Putamen (tissue), 1 donor: ENCODE data around the gene RERE.
A peak's percentile ranks its signal among the peaks of the same experiment; 100 is the strongest.

Source experiments
- DNase-seq: peaks from one replicate; pipeline ENCODE4 v3.0.0-alpha.2; 2016; ENCODE audit warnings: low spot score

The RERE gene

DNA sequence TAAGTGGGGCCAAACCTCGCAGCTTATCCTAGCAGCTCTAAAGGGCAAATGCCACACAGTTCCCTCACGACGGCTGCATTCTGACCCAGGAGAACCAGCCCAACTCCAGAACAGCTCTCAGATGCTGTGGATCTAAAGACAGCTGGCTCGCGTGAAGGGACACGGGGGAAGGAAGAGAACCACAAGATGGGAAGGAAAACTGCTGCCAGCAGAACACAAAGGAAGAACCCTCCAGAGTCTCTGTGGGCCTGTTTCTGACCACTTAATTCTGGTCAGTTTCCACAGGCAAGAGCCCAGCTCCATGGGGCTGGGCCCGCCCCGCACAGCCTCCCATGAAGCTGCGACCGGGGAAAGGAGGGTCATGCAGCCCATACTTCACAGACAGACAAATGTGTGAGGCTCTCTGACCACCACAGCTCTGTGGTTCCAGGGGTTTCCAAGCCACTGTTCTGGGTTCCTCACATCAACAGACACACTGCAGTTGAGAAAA, 438.4 kb downstream of the RERE start:
- DNase-seq = no peak

GRCh38 chr1:8378178-8378577, 439.3 kb downstream of the RERE start:
- no peak for DNase-seq

DNA sequence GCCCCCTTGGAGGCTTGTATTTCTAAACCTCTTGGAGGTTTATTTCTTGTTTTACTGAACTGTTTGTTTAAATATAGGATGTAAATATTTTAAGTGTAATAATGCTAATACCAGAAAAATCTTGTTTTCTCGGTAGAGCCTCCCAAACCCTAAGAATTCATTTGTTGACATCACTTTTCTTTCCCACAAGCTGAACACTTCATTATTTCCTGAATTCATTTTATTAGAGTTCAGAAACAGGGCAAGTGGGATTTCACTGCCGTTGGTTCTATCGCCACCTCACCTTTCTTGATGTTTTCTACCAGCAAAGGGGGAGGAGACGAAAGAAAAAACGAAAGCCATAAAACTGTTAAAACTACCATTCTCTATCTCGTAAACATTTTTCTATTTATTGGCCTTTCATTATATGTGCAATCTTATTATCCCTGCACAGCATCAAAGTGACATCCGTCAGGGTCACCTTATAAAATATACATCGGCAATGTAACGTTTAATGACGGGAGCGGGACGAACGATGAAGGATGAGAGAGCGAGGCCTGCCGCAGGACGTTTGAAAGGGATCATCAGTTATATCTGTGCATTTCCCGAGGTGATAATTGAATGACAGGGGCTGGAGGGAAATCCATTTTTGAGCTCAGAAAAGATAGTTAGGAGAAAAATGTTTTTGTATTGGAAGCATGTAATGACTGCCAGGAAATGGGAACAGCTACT, 440.0 kb downstream of the RERE start:
- DNase-seq = no peak

DNA sequence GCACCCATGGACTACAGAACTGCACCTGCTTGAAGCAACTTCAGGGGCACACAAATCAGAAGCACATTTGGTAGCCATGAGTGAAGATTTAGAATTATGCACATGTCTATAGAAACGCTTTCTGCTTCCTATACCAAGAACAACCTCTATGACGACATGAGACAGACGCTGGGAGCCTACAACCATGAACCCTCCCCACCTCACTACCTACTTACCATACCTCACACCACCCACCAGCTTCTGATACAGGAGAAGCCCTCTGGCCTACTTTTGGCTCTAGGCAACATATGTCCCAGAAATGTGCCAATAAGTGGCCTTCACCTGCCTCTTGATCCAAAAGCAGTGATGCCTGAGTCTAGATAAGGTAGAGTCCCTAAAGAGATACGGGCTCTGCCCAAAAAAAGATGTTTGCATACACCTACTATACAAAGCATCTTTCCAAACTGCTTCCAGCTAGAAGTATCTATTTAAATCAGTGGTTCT, 441.0 kb downstream of the RERE start:
- DNase-seq = no peak

GRCh38 chr1:8374812-8375211, 442.6 kb downstream of the RERE start:
- no peak for DNase-seq

- no peak for DNase-seq
These were observed 443.1 kb downstream of the RERE start for GRCh38 chr1:8374356-8374755.

- peak; percentile 52 for DNase-seq
These were observed 443.7 kb downstream of the RERE start for GRCh38 chr1:8373581-8374241.

DNA sequence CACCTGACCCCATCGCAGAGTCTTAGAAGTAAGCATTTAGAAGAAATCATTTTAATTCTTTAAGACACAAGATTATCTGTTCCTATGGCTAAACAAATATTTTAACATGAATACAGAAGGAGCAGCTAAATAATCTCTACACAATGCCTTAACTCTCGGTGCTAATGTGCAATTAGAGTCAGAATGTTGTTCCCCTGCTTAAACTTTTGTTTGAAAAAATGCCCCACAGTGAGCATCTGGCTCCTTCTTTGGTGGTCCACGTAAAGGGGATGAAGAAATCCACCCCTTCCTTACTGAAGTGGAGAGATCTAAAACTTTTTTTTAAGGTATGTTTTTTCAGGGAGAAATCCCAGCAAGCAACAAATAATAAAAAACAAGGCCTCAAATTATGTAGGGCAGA, 444.3 kb downstream of the RERE start:
- no peak for DNase-seq

DNA sequence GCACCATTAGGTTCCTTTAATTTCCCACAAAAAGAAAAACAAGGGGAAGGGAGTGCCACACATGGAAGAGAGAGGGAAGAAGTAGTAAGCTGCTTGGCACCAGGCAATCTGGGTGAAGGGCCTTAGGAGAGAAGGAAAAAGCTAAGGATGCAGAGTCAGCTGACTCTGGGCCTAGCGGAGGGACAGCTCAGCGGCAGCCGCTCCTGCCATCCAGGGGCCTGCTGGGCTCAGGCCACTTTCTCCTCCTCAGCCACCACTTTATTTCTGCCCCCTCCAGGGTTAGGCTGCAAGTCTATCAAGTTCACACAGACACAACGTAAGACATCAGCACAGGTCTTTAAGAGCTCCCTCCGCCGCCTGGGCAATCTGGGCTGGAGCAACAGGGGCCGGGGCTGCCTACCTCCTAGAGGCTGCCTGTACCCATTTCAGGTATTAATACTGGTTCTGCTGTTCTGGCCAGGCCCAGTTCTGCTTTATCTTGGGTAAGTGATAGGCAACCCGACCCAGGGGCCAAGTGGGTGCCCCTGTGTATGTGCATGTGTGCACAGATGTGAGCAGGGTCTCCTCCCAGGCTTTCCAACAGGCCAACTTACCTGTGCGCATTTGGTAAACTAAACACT, 446.0 kb downstream of the RERE start:
- DNase-seq = no peak

- DNase-seq = no peak
These were observed 446.5 kb downstream of the RERE start for GRCh38 chr1:8370905-8371315.

DNA sequence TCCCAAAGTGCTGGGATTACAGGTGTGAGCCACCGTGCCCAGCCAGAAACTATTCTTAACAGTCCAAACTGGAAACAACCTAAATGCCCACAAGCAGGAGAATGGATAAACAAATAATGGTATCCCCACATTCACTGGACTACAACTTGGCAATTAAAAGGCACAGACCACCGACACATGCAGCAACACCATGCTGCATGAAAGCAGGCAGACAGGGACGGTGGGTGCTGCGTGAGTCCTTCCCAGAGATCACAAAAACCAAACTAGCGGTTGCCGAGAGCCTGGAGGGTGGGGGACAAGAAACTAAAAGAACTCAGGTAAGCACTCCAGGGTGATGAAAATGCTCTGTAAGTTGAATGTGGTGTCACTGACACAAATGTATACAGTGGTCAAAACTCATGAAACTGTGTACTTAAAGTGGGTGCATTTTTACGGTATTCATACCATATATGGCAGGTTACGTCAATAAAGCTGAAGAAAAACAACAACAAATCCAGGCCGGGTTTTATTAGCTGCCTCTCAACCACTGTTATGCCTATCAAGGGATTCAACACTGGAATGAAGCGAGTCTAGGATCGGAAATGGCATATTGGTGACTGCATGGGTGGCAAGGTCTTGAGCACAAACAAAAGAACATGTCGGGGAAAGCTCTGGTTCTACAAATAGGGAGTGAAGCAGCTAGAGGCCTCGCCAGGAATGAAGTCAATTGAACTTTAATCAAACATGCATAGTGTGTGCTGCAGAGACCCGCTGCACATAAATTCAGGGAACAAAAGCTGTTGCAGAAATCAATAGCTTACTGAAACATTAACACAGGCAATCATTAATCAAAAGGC, 447.2 kb downstream of the RERE start:
- DNase-seq = peak; percentile 30

DNA sequence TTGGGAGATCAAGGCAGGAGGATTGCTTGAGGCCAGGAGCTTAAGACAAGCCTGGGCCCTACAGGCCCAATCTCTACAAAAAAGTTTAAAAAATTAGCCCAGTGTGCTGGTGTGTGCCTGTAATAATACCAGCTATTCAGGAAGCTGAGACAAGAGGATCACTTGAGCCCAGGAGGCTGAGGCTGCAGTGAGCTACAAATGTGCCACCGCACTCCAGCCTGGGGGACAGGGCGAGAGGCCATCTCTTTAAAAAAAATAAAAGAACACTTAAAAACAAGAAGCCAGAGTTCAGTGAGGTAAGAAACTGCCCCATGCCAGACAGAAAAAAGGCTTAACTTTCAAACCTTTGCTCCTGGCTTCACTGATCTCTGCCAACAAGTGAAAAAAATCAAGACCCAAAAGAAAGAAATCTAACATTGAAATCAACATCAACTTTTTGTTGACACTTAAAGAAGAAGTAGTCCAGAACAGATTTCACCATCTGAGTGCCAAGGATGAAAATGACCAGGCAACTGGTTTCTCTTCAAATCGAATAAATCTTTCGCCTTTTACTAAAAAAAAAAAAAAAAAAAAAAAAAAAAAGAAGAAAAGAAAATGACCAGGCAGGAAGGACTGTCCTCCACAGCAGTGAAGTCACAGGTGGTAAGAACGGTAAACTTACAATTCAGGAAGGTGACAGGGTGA, 448.3 kb downstream of the RERE start:
- DNase-seq = no peak

DNA sequence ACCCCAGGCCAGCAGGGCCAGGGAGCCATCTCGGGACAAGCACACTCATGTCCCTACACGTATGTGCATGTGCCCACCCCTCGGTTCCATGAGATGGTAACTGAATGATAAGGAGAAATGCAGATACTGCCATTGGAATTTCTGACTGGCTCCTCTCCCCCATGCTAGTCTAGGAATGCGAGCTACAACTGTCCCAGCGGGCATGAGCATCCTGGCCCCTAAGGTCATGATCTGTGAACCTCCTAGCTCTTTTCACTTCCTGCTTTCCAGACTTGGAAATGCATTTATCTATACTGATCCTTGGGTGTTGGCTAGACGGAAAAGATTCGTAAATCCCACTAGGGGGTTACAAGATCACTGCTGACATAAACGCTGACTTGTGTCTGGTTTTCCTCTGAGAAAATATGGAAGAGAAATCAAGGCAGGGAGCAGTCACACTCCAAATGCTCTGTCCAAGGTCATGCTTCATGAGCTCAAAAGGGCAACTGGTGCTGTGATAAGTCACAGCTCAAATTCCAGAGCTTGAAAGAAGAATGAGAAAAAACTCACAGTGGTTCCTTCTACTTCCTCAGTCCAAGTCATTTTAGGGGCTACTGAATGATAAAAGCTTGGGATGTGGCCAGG, 449.8 kb downstream of the RERE start:
- no peak for DNase-seq

- no peak for DNase-seq
These were observed 451.6 kb downstream of the RERE start for GRCh38 chr1:8365661-8366362.

- no peak for DNase-seq
These were observed 452.7 kb downstream of the RERE start for GRCh38 chr1:8364528-8365442.

DNA sequence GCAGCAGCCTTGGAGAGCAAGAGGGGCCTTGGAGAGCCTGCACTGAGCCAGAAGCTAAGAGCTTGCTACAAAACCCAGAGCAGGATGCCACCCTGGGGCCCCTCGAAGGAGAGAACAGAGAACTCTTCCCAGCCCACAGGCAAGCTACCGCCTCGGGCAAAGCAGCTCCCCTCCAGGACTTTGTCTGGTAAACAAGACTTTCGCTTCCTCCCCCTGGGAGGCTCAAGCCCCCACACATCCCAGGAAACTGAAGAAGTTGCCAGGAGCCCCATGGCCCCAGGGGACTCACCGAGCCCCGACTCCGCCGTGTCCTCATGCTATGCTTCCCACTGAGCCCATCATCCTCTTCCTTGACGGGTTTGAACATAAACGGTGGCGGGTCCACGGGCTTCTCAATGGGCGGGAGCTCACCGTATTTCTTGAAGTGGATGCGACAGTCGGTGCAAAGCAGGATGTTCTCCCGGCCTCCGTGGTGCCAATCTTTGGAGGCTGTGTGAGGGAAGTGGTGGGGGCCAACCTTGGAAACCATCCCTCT, 453.6 kb downstream of the RERE start:
- no peak for DNase-seq

DNA sequence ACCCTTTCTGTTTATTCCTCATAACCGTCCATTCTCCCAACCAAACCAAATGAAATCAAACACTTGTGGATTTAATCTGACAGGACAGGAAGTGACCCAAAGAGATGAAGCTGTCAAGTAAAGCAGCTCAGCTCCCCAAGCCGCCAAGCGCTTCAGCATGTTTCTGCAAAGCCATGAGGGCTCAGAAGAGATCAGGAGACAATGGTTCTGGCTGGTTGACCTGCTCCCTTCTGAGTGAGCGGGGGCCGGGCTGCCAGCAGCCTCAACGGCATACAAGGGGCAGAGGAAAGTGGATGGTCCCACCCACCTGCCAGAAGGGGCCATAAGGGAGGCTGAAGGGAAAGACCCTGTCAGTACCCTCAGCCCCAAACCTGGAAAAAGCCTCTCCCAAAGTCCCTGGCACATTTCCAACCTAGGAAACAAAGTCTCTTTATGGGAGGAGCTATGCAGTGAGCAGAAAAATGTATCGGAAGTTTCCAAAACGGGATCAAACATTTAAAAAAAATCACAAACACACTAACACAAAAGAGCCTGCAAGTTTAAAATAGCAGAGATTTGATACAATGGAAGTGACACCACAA, 454.2 kb downstream of the RERE start:
- DNase-seq = no peak

DNA sequence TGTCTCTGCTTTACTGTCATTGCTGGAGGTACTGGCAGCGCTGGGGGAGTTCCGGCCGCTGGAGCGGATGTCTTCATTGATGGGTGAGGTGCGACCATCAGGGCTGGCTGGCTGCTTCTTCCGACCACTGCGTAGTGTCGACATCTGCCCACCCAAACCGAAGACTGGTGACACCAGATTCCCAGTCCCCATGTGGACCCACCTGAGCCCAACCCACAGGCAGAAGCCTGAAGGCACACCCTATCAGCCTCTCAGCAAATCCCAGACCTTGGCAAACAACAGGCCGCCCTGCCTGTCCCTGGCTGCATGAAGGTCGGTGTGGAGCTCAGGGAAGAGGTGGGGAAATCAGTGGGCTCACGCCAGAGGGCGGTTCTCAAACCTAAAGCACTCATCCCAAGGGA, 454.7 kb downstream of the RERE start:
- no peak for DNase-seq
